Measurements from ENCODE around the gene MYO19.

MYO19 gene

GRCh38 chr17:36474571-36474970, 60.1 kb downstream of the MYO19 start:
- no peak overlapping the region for H3K27ac ChIP-seq (ENCODE audit: low read depth, low read length)
- no peak overlapping the region for H3K4me2 ChIP-seq (ENCODE audit: low read length)
- H3K9me2 ChIP-seq (replicated peaks; ENCODE audit: control insufficient read depth, low read length), result no peaks in the 10 kb centered on the region
- no peaks in the 10 kb centered on the region for H3F3A ChIP-seq (ENCODE audit: control insufficient read depth, insufficient read depth)
- H3K27me3 ChIP-seq (ENCODE audit: control insufficient read depth, low read length), result peaks cover 25% of the 10 kb centered on the region
- H3K9me3 ChIP-seq (ENCODE audit: control insufficient read depth, insufficient read depth, low read length), result peaks cover 8% of the 10 kb centered on the region; the same call in 1 of the 2 replicates
- TF ChIP-seq CTCF (IDR thresholded peaks at IDR 0.05; ENCODE audit: low read depth, low read length, poor library complexity, severe bottlenecking) (no peak), EZH2phosphoT487 (IDR thresholded peaks at IDR 0.05; ENCODE audit: borderline replicate concordance, low read length) (no peak)
- no peak overlapping the region for H3K4me3 ChIP-seq (ENCODE audit: low read length)
- H3K4me1 ChIP-seq (ENCODE audit: control insufficient read depth, low read length), result peaks cover 7% of the 10 kb centered on the region
- no peaks in the 10 kb centered on the region for H4K20me1 ChIP-seq (ENCODE audit: control insufficient read depth, insufficient read depth, low read depth, low read length)
- H3K79me2 ChIP-seq (ENCODE audit: control insufficient read depth, low read length), result no peaks in the 10 kb centered on the region
- no peaks in the 10 kb centered on the region for H3K36me3 ChIP-seq (ENCODE audit: control insufficient read depth, low read length)

- H3K4me3 ChIP-seq (ENCODE audit: low read length), result no peak overlapping the region
- H3K27me3 ChIP-seq (ENCODE audit: control insufficient read depth, low read length), result peaks cover 14% of the 10 kb centered on the region
- H3K9me2 ChIP-seq (replicated peaks; ENCODE audit: control insufficient read depth, low read length), result no peaks in the 10 kb centered on the region
- H3K36me3 ChIP-seq (ENCODE audit: control insufficient read depth, low read length), result no peaks in the 10 kb centered on the region
- H3K9me3 ChIP-seq (ENCODE audit: control insufficient read depth, insufficient read depth, low read length), result no peaks in the 10 kb centered on the region
- no peaks in the 10 kb centered on the region for H3F3A ChIP-seq (ENCODE audit: control insufficient read depth, insufficient read depth)
- no peaks in the 10 kb centered on the region for H4K20me1 ChIP-seq (ENCODE audit: control insufficient read depth, insufficient read depth, low read depth, low read length)
- TF ChIP-seq EZH2phosphoT487 (IDR thresholded peaks at IDR 0.05; ENCODE audit: borderline replicate concordance, low read length) (no peak), CTCF (IDR thresholded peaks at IDR 0.05; ENCODE audit: low read depth, low read length, poor library complexity, severe bottlenecking) (no peak)
- no peak overlapping the region for H3K4me2 ChIP-seq (ENCODE audit: low read length)
- H3K4me1 ChIP-seq (ENCODE audit: control insufficient read depth, low read length), result no peaks in the 10 kb centered on the region
- no peaks in the 10 kb centered on the region for H3K79me2 ChIP-seq (ENCODE audit: control insufficient read depth, low read length)
- H3K27ac ChIP-seq (ENCODE audit: low read depth, low read length), result no peak overlapping the region
Observed at GRCh38 chr17:36470499-36470898, 64.2 kb downstream of the MYO19 start.

GRCh38 chr17:36469733-36470132, 64.9 kb downstream of the MYO19 start:
- Histone ChIP-seq H3K9me3 (ENCODE audit: control insufficient read depth, insufficient read depth, low read length) (no peaks in the 10 kb centered on the region), H3K36me3 (ENCODE audit: control insufficient read depth, low read length) (no peaks in the 10 kb centered on the region), H3K4me3 (ENCODE audit: low read length) (no peak overlapping the region), H3F3A (ENCODE audit: control insufficient read depth, insufficient read depth) (no peaks in the 10 kb centered on the region), H3K9me2 (replicated peaks; ENCODE audit: control insufficient read depth, low read length) (no peaks in the 10 kb centered on the region), H3K79me2 (ENCODE audit: control insufficient read depth, low read length) (no peaks in the 10 kb centered on the region), H3K4me2 (ENCODE audit: low read length) (no peak overlapping the region), H3K27ac (ENCODE audit: low read depth, low read length) (no peak overlapping the region), H3K4me1 (ENCODE audit: control insufficient read depth, low read length) (no peaks in the 10 kb centered on the region), H3K27me3 (ENCODE audit: control insufficient read depth, low read length) (peaks cover 10% of the 10 kb centered on the region), H4K20me1 (ENCODE audit: control insufficient read depth, insufficient read depth, low read depth, low read length) (no peaks in the 10 kb centered on the region)
- TF ChIP-seq EZH2phosphoT487 (IDR thresholded peaks at IDR 0.05; ENCODE audit: borderline replicate concordance, low read length), result no peak
- TF ChIP-seq CTCF (IDR thresholded peaks at IDR 0.05; ENCODE audit: low read depth, low read length, poor library complexity, severe bottlenecking), result no peak
